ENCODE results near the gene NR2E1. TPM values are rescaled to one million over a fixed set of nuclear protein-coding genes. Genes with fewer than 3 reads are reported as not detected.

The NR2E1 gene
- total RNA-seq, 4 donors from 2014 or later = not detected

- in situ Hi-C loops (cut with MboI; ENCODE audit: low pct_ligation_motif_present in 1 of 4, low pct_unique_long_range_greater_than_20kb in 1 of 4, low sequenced_read_pairs in 3 of 4) (no loop called here), intact Hi-C loops (cut with DNase I; ENCODE audit: low total_unique reads) (no loop called here)
- WGBS, 2 donors (ENCODE audit: low coverage in 1 of 2) = 24 to 28% methylated on average over 2 to 10 of the region's 10 CpGs
- no peak for TF ChIP-seq POLR2AphosphoS5 (IDR thresholded peaks at IDR 0.05)
- no peak for TF ChIP-seq CTCF (IDR thresholded peaks at IDR 0.05)
- TF ChIP-seq POLR2A (IDR thresholded peaks at IDR 0.05) = no peak
- TF ChIP-seq EP300 (IDR thresholded peaks at IDR 0.05; ENCODE audit: low read depth) = no peak
- no peak overlapping the region for H3K4me3 ChIP-seq
- DNase-seq = no peak
- H3K27me3 ChIP-seq = peaks cover 100% of the 10 kb centered on the region
- H3K36me3 ChIP-seq = no peaks in the 10 kb centered on the region
- no peak overlapping the region for H3K27ac ChIP-seq
- peaks cover 8 to 16% (median 11%) of the 10 kb centered on the region in 4 donors for H3K4me1 ChIP-seq
- H3K9me3 ChIP-seq = no peaks in the 10 kb centered on the region
Measured at GRCh38 chr6:108156180-108156937, 9.5 kb upstream of the NR2E1 start.

GRCh38 chr6:108156938-108157233, 8.9 kb upstream of the NR2E1 start:
- H3K36me3 ChIP-seq = no peaks in the 10 kb centered on the region
- intact Hi-C loops (cut with DNase I; ENCODE audit: low total_unique reads) = no loop called here
- 8 to 13% methylated on average over 3 to 8 of the region's 8 CpGs for WGBS, 2 donors (ENCODE audit: low coverage in 1 of 2)

GRCh38 chr6:108157234-108157980, 8.4 kb upstream of the NR2E1 start:
- 4% methylated on average over 48 of the region's 60 CpGs; no CpG with 5 or more reads in 1 of the 2 donors for WGBS, 2 donors (ENCODE audit: low coverage in 1 of 2)
- H3K27me3 ChIP-seq = peaks cover 100% of the 10 kb centered on the region
- DNase-seq = no peak
- in situ Hi-C loops (cut with MboI; ENCODE audit: low pct_ligation_motif_present in 1 of 4, low pct_unique_long_range_greater_than_20kb in 1 of 4, low sequenced_read_pairs in 3 of 4) (no loop called here), intact Hi-C loops (cut with DNase I; ENCODE audit: low total_unique reads) (no loop called here)
- no peaks in the 10 kb centered on the region for H3K9me3 ChIP-seq
- peak overlapping the region in 2 of 4 donors; percentile 1 to 40 for H3K4me3 ChIP-seq
- H3K4me1 ChIP-seq = peaks cover 8 to 16% (median 11%) of the 10 kb centered on the region in 4 donors
- H3K36me3 ChIP-seq = no peaks in the 10 kb centered on the region
- no peak for TF ChIP-seq POLR2A (IDR thresholded peaks at IDR 0.05)
- TF ChIP-seq EP300 (IDR thresholded peaks at IDR 0.05; ENCODE audit: low read depth) = no peak
- TF ChIP-seq CTCF (IDR thresholded peaks at IDR 0.05) = no peak
- no peak for TF ChIP-seq POLR2AphosphoS5 (IDR thresholded peaks at IDR 0.05)
- no peak overlapping the region for H3K27ac ChIP-seq

More at GRCh38 chr6:108156938-108157233, 8.9 kb upstream of the NR2E1 start:
- peaks cover 100% of the 10 kb centered on the region for H3K27me3 ChIP-seq
- no peak for DNase-seq
- TF ChIP-seq POLR2AphosphoS5 (IDR thresholded peaks at IDR 0.05) = no peak
- TF ChIP-seq CTCF (IDR thresholded peaks at IDR 0.05) = no peak
- TF ChIP-seq POLR2A (IDR thresholded peaks at IDR 0.05) = no peak
- no peak for TF ChIP-seq EP300 (IDR thresholded peaks at IDR 0.05; ENCODE audit: low read depth)
- in situ Hi-C loops (cut with MboI; ENCODE audit: low pct_ligation_motif_present in 1 of 4, low pct_unique_long_range_greater_than_20kb in 1 of 4, low sequenced_read_pairs in 3 of 4) = no loop called here
- H3K27ac ChIP-seq = no peak overlapping the region
- H3K9me3 ChIP-seq = no peaks in the 10 kb centered on the region
- H3K4me1 ChIP-seq = peaks cover 8 to 16% (median 11%) of the 10 kb centered on the region in 4 donors
- H3K4me3 ChIP-seq = no peak overlapping the region

- 9% methylated on average over 38 of the region's 38 CpGs; no CpG with 5 or more reads in 1 of the 2 donors for WGBS, 2 donors (ENCODE audit: low coverage in 1 of 2)
- Histone ChIP-seq H3K4me3 (peak overlapping the region in 2 of 4 donors; percentile 1 to 40), H3K27me3 (peaks cover 100% of the 10 kb centered on the region), H3K27ac (no peak overlapping the region), H3K4me1 (peaks cover 8 to 16% (median 11%) of the 10 kb centered on the region in 4 donors), H3K9me3 (no peaks in the 10 kb centered on the region), H3K36me3 (no peaks in the 10 kb centered on the region)
- no peak for DNase-seq
- intact Hi-C loops (cut with DNase I; ENCODE audit: low total_unique reads) (no loop called here), in situ Hi-C loops (cut with MboI; ENCODE audit: low pct_ligation_motif_present in 1 of 4, low pct_unique_long_range_greater_than_20kb in 1 of 4, low sequenced_read_pairs in 3 of 4) (no loop called here)
- TF ChIP-seq POLR2AphosphoS5 (IDR thresholded peaks at IDR 0.05) (no peak), POLR2A (IDR thresholded peaks at IDR 0.05) (no peak), EP300 (IDR thresholded peaks at IDR 0.05; ENCODE audit: low read depth) (no peak), CTCF (IDR thresholded peaks at IDR 0.05) (no peak)
Measured at GRCh38 chr6:108157981-108158525, 7.8 kb upstream of the NR2E1 start.

Data from transverse colon (tissue), 4 donors.